Stimulated activated naive CD8-positive, alpha-beta T cell treated with anti-CD3 and anti-CD28 coated beads, Interleukin-15, Interleukin-2, amounts not matched to agents 100 U/mL and 50 U/mL, for 24 hours (primary cell): Measurements from ENCODE around the gene IGFBPL1.
"Not testable (repeated sequence)": the region's sequence is repeated elsewhere in the genome, so short reads cannot be mapped to it uniquely, and the experiment has no call there.

Experiments
- ATAC-seq: fragments of 150-1000 bp; cut with Tn5 transposase; one replicate; pipeline ENCODE4 v1.10.0; 2021
- DNase-seq: peaks from one replicate; pipeline ENCODE4 v3.0.0; 2021

Gene IGFBPL1

DNA sequence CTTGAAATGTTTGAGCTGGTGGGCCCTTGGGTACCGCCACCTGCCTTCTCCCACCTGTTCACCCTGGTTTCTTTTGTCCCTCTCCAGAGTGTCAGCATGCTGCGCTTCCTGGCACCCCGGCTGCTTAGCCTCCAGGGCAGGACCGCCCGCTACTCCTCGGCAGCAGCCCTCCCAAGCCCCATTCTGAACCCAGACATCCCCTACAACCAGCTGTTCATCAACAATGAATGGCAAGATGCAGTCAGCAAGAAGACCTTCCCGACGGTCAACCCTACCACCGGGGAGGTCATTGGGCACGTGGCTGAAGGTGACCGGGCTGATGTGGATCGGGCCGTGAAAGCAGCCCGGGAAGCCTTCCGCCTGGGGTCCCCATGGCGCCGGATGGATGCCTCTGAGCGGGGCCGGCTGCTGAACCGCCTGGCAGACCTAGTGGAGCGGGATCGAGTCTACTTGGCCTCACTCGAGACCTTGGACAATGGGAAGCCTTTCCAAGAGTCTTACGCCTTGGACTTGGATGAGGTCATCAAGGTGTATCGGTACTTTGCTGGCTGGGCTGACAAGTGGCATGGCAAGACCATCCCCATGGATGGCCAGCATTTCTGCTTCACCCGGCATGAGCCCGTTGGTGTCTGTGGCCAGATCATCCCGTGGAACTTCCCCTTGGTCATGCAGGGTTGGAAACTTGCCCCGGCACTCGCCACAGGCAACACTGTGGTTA, 28.4 kb downstream of the IGFBPL1 start:
- DNase-seq (no peak), ATAC-seq (no peak)

DNA sequence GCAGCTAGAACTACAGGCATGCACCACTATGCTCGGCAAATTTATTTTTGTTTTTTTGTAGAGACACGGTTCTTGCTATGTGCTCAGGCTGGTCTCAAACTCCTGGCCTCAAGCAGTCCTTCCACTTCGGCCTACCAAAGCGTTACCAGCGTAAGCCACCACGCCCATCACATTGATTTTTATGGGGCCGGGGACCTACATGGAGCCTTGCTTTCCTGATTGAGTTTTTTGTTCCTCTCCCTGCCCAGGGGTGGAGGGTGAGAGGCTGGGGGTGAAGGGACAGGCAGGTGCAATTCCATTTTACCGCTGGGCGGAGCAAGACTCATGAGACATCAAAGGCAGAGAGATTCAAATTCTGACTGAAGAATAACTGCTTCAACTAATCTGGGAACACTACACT, 29.8 kb downstream of the IGFBPL1 start:
- no peak for DNase-seq
- ATAC-seq, result no peak

DNA sequence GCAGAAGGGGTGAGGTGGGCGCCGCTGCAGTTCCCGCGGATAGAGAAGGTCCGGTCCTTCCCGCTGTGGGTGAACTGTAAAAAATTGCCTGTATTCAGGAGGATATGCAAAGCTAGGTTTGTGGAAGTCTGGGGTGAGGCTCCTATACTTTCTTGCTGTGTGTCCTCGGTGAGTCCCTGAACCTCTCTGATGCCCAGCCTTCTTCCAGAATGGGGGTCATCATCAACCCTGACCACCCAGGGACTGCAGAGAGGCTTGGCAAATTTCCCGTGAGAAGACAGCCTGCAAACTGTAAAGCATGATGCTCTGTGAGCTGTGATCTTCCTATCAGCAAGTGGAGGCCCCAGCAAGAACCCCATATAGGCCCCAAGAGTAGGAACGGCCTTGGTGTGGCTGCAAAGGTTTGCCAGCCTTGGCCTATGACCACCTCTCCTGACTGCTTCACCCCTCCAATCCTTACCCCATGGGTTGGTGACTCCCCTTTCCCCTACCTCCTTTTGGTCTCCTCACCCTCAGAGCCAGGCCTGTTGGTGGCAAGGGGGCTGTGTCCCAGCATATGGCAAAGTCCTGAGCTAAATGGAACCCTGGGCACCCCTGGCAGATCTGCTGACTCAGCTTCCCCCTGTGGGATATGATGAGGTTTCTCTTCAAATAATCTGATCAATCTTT, 31.0 kb downstream of the IGFBPL1 start:
- ATAC-seq (no peak), DNase-seq (peak; percentile 6)

DNA sequence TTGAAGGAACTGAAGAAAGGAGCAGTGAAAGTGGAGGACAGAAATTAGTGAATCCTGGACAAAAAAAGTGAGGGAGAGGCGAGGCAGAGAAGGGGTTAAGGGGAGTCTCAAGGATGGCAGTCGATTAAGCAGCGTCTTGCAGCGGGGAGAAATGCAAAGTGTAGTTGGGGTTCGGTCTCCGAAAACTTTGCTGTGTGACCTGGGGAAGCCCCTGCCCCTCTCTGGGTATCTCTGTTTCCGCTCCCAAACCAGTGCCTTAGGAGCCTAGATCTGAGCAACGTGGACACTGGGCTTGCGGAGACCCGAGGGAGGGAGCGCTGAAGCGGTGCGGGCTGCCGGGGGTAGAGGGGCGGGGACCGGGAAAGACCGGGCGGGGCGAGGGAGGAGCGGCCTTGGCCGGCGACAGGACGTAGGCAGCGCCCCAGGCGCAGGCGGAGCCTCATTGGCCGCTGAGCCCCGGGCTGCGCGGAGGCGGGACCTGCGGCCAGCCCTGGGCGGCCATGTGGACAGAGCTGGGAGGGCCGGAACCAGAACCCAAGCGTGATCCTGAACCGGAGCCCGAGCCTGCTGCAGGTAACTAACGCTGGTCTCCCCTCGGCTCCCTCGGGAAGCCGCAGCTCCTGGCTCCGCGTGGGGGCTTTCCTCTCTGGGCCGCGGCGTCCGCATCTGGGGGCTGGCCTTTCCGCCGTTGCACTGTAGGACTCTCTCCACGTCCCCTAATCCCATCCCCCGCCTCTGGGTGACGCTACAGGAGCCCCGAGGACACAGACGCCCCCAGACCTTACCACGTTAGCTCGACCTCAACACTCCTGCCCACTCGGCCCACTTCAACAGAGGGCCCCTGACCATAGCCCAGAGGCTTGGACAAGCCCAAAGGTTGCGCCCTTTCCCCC, 31.8 kb downstream of the IGFBPL1 start, which contains the start of gene ALDH1B1:
ALDH1B1 (plus strand) TSS at position 468 of the 893 bp plus-strand sequence. CDS start 3,047 bp downstream, outside the sequence.
- DNase-seq (peak; percentile 77), ATAC-seq (peak; percentile 98)

DNA sequence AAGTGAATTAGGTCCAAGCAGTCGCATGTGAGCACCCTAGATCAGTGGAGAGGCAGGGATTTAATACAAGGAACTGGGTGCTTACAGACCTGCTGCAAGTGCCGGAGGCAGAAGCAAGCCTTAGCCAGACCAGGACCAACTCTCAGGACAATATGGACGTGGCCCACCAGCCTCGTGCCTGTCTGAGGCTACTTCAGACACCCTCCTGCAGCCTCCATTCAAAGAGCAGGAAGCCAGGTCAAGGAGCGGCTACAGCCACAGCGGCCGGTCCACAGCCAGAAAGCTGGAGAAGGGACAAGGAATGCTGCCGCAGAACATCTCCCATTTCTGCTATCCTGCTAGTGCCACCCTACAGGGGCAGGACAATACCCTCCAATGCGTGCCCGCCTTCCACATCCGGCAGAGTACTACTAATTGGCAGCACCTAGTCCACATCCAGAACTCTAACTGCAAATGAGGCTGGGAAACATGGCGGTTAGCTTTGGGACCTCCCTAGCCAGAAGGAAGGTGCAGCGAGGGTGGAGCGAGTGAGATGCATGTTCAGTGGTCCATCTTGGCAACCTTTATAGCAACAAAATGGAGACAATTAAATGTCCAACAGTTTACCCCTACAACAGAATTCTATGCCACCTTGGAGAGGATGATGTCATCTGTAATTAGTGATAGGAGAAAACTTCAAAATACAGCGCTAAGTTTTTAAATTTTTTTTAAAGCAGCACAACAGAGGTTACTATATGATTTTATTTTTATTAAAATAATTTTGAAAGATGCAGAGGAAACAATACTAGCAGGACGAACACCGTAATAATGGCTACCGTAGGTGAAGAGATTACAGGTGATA, 32.8 kb downstream of the IGFBPL1 start:
- DNase-seq (no peak), ATAC-seq (no peak)

DNA sequence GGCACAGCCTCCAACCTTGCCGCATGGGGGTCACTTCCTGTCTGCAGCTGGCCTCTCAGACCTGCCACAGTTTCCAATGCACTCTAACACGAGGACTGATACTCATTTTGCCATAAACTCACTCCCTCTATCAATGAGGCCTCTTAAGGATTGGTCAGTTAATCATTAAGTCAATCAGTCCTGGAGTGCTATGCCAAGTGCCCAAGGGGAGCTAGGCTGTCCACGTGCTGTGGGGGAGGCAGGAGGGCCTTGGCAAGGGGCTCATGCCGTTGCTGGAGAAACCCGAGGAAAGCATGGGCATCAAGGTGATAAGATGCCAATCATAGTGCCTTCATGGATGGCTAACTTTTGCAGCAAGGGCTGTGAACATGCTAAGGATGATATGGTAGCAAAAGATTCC, 33.4 kb downstream of the IGFBPL1 start:
- ATAC-seq (no peak), DNase-seq (no peak)

DNA sequence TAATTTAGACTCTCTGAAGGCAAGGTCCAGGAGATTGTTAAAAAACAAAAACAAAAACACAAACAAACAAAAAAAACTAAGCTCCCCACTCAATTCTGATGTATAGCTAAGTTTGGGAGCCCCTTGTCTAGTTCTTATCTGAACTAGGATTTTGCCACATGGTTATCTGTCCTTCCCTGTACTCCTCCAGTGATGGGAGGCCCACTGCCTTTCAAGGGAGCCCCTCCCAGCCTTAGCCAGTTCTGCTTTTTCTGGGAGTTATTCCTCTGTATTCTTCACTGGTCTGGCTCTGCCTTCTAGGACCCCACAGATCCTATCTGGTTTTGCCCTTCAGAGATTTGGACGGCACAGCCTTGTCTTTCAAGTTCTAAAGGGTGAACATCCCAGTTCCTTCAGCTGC, 33.8 kb downstream of the IGFBPL1 start:
- ATAC-seq (no peak), DNase-seq (no peak)

DNA sequence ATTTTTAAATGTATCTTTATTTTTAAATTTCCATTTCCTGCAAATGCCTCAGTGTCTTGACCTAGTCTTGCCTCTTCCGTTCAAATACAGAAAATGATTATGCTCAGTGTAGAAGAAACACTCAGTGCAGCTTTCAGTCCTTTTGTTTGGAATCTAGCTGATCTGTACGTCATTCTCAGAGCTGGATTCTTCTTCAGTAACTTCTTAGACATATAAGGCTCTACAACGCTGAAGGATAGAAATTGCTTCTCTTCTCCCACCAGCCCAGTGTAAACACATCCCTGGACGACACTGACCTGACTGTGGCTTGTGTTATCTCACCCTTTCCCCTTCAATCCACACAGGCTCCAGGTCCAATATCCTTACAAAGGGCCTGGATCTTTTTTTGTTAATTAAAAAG, 34.9 kb downstream of the IGFBPL1 start:
- DNase-seq (no peak), ATAC-seq (no peak)

DNA sequence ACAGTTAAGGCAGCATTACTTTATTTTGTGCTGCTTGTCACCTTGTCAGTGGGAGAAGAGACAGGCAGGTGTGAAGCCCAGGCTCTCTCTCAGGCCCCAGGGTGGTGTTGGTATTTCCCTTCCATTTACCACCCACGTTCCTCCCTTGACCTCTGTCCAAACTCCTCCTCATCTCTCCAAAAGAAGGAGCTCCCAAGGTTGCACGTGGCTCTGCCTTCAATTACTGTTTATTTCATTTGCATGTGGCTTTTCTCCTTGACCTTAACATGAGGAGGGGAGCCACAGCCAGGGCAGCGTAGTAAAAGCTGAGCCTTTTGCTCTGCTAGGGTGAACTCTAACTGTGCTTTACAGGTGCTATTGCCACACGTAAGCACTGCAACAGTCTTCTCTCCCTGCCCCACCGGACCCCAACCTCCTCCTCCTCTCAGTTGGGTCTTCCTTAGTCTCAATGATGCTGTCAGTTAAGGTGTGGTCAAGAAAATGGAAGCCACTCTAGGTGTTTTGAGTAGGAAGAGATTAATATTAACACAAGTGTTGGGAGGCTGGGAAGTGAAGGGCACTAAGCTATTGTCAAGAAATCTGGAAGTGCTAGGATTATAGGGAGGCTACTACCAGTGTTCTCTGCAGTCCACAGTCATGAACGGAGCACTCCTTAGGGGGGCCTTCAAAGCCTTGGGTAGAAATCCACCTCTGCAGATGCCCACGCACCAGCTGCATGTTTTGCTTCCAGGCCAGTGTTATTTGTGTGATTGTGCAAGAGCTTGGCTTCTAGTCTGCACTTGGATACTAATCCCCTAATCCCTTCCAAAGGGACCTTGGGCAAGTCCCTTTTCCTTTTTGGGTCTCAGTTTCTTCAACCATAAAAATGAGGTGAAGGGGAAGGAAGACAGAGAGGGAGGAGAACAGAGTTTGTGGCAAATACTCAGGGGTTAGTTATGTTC, 35.7 kb downstream of the IGFBPL1 start:
- no peak for ATAC-seq
- DNase-seq, result no peak

DNA sequence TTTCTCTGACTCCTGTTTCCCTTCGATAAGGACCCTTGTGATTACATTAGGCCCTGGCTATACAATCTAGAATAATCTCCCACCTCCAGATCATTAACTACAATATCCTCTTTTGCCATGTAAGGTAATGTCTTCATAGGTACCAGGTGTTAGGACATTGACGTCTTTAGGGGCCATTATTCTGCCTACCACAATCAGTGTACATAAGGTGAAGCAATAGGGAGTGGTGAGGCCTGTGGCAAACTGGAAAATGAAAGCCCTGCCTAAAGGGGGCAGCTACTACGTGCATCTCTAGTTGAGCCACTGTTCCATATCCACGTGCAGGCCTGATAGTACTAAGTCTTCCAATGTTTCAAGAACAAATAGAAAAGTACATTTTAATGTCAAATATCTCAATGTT, 36.5 kb downstream of the IGFBPL1 start:
- DNase-seq, result no peak
- no peak for ATAC-seq

DNA sequence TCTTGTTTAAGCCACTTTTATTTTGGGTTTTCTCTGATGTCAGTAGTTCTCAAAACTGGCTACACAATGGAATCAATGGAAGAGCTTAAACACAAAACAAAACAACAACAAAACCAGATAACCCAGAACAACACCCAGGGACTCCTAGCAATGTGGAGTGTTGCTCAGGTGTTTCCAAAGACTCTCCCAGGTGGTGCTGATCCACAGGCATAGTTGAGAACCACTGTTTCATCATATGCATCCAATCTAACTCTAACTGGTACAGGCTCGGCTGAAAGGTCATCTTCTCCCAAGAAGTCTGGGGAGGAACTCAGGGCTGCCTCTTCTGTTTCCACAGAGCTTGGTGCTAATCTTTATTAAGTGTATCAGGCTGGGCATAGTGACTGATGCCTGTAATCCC, 37.2 kb downstream of the IGFBPL1 start:
- ATAC-seq (no peak), DNase-seq (no peak)

DNA sequence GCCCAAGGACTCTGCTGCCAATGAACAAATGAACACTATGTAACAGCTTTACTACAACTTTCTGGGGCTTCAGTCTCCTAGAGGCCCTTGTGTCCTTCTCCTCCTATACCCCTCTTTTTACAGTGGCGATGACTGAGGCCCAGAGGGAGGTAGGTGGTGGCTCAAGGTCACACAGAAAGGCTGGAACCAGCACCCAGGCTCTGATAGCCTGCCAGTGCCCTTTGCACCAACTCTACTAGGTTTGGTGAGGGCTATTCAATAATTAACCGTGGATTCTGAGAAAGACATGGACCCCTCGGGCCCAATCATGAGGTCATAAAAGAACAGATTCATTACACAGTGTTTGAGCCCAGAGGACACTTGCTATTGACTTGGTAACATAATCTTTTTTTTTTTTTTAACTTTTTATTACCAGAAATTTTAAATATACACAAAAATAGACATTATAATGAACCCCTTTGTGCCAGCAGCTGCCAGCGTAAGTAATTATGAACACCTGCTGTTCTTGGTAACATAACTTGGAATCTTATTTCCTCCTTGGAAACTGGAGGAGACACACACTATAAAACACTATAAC, 37.8 kb downstream of the IGFBPL1 start:
- DNase-seq (no peak), ATAC-seq (no peak)

DNA sequence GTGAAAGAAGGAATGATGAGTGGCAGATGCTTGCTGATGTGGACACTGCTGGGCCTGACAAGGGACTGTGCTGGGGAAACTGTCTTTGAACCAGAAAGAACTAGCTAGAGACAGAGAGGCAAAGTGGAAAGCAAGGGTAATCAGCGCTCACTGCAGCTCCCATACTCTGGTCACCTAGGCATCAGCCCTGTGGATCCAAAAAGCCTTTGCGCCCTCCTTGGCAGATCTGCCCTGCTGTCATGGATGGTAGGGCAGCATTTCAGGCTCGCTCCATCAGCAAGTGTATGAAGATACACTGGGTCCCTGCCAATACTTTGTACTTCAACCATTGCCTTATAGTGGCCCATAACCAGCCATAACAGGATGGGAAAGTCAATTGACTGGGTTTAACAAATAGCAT, 38.4 kb downstream of the IGFBPL1 start:
- no peak for DNase-seq
- no peak for ATAC-seq

DNA sequence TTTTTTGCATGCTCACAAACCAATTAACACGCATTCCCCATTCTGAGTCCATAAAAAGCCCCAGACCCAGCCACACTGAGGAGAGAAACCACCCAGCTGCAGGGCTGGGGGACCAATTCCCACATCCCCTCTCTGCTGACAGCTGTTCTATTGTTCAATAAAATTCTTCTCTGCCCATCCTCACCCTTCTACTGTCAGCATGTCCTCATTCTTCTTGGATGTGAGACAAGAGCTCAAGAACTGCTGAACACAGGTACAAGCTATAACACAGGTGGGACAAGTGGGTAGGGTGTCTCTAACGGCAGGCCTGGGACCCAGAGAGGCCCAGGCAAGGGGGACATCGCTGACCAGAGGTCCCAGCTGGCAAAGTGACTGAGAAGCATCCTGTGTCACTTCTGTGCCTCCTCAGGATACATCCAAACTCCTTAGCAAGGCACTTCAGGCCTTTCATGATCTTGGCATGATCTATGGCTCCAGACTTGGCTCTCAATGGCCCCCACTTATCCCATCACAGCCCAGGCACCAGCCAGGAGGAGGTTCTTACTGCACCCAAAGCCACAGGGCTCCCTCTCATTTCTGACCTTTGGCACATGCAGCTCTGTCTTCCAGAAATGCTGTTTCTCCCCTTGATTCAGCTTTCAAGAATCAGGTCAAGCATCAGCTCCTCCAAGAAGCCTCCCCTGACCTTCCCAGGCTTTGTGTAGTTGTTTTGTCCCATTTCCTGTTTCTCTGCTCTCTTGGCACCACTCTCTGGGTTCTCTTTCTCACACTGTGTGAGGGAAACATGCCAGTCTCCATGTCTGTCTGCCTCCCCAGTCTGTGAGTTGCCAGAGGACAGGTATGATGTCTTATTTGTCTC, 39.0 kb downstream of the IGFBPL1 start:
- no peak for ATAC-seq
- DNase-seq, result no peak

DNA sequence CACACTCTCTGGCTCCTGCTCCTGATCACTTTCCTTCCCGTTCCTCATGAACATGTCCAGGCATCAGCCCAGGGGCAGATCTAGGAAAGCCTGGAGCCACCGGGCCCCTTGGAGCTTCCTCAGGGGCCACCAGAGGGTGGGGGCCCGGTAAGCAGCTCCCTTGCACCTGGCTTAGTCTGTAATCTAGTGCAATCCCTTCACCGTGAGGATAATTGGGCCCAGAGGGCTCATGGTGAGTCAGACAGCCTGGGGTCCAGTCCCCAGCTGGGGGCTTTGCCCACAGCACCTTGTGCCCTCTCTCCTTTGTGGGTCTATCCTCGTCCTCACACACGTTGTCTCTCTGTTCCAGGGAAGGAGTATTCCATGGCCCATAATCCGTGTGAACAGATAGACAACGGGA, 42.1 kb downstream of the IGFBPL1 start:
- no peak for DNase-seq
- no peak for ATAC-seq

DNA sequence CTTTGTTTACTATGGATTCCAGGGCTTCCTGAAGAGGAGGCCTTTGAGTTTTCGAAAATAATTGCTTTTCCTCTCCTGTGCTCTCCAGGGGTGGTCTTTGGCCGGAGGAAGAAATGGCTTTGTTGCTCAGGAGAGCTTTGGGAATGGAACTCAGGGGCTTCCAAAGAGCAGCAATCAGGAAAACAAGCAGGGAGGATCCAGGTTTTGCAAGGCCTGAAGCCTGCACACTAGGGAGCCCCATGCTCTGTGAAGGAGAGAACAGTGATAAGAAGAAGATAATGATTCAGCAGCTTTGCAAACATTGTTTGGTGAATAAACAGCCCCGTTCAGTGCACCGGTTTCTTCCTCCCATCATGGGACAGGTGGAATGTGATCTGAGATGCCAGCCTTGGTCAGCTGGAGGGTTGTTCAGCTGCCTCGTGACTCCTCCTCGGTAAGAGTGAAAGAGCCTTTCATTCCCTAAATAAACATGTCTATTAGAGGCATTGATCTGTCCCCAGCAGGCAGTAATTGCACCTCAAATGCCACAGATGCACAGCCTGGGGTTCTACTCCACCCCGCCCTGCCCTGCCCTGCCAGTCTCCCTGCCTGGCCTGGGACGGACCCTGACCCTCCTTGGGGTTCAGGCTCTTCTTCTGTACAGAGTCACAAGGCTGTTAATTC, 43.3 kb downstream of the IGFBPL1 start:
- ATAC-seq (no peak), DNase-seq (no peak)

DNA sequence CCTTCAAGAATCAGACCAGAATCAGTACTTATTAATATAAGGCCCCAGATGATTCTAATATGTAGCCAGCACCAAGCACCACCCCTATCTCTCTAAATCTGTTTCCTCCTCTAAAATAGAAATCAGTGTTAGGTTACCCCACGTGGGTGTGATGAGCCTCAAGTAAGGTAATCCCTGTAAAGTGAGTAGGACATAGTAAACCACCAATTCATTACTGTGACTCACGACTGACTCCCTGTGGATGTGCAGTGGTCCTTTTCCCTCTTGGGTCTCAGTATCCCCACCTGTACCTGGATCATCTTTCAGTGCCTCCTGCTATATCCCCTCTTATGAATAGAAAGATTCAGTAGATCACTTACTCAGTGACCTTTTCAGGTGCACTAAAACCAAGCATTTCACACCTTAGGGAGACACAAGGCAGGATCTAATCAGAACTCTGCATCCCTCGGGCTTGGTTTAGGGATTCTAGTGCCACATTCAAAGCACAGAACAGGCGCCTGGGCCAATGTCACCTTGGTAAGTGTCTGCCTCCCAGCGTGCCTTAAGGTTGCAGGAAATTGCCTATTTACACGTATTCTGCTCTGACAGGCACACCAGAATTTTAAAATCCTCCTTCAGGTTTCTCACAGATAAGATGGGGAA, 43.9 kb downstream of the IGFBPL1 start:
- no peak for ATAC-seq
- DNase-seq, result no peak

DNA sequence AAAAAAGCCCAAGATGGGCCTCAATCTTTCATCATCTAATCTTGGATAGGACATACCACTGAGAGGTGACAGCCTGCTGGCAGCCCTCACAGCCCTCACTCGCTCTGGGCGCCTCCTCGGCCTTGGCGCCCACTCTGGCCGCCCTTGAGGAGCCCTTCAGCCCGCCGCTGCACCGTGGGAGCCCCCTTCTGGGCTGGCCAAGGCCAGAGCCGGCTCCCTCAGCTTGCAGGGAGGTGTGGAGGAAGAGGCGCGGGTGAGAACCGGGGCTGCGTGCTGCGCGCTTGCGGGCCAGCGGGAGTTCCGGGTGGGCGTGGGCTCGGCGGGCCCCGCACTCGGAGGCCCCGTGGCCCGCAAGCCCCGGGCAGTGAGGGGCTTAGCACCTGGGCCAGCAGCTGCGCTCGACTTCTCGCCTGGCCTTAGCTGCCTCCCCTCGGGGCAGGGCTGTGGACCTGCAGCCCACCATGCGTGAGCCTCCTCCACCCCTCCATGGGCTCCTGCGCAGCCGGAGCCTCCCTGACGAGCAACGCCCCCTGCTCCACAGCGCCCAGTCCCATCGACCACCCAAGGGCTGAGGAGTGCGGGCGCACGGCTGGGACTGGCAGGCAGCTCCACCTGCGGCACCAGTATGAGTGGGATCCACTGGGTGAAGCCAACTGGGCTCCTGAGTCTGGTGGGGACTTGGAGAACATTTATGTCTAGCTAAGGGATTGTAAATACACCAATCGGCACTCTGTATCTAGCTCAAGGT, 46.7 kb downstream of the IGFBPL1 start:
- DNase-seq, ATAC-seq: not testable (repeated sequence)
